ENCODE results near the gene RIMS3.

DNA sequence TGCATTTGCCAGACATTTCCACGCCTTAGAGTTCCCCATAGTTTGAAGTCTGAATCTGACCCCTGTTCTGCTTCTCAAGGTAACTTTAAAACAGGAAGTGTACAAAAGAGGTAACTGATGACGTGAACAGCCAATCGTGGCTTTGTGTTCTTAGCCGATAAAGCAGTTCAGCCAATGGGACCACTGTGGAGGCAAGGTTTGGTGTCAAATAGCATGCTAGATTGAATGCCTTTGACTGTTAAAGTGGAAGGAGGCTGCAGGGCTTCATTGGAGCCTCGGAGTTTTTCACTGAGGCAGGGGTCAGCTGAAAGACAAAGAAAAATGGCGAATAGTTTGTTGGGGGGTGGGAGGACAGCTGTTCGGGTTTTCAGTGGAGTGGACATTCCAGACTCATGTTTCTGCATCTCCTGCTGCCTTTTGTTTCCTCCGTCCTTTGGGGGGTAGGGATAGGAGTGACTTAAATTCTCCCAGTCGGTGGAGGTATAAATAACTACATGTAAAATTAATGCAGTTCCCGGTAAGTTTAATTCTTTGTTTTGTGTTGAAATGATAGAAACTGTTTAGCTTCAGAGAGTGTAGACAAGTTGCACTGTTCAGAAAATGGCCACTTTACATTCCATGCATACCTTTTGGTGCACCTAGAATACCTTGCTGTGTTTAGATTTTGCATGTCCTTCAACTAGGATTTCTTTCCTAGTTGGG is 43.8 kb upstream of the RIMS3 start:
- no peak for TF ChIP-seq POLR2A (IDR thresholded peaks at IDR 0.05)
- TF ChIP-seq, protein P1, sequence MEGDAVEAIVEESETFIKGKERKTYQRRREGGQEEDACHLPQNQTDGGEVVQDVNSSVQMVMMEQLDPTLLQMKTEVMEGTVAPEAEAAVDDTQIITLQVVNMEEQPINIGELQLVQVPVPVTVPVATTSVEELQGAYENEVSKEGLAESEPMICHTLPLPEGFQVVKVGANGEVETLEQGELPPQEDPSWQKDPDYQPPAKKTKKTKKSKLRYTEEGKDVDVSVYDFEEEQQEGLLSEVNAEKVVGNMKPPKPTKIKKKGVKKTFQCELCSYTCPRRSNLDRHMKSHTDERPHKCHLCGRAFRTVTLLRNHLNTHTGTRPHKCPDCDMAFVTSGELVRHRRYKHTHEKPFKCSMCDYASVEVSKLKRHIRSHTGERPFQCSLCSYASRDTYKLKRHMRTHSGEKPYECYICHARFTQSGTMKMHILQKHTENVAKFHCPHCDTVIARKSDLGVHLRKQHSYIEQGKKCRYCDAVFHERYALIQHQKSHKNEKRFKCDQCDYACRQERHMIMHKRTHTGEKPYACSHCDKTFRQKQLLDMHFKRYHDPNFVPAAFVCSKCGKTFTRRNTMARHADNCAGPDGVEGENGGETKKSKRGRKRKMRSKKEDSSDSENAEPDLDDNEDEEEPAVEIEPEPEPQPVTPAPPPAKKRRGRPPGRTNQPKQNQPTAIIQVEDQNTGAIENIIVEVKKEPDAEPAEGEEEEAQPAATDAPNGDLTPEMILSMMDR (IDR thresholded peaks at IDR 0.05) = no peak
- no peak for TF ChIP-seq POLR2AphosphoS5 (IDR thresholded peaks at IDR 0.05)
